Epithelial cell of esophagus (primary cell): Measurements from ENCODE around the gene MRLN.

Experiments
- DNase-seq: peaks from one replicate; pipeline ENCODE4 v3.0.0; 2010; ENCODE audit warnings: low read depth
- H3K4me3 ChIP-seq: 2 replicates; pipeline ENCODE4 v1.5.1; 2011; ENCODE audit warnings: mild to moderate bottlenecking, low read length, control low read depth
- TF ChIP-seq, protein P1 (sequence below): IDR thresholded peaks from 2 replicates; pipeline ENCODE4 v1.5.1; 2011; ENCODE audit warnings: low read depth, mild to moderate bottlenecking, low read length, control low read depth, inconsistent platforms; ENCODE audit not compliant: insufficient read depth; ENCODE audit errors: missing control alignments

The MRLN gene

GRCh38 chr10:59781511-59781910, 28.3 kb upstream of the MRLN start:
- DNase-seq = no peak
- TF ChIP-seq, protein P1, sequence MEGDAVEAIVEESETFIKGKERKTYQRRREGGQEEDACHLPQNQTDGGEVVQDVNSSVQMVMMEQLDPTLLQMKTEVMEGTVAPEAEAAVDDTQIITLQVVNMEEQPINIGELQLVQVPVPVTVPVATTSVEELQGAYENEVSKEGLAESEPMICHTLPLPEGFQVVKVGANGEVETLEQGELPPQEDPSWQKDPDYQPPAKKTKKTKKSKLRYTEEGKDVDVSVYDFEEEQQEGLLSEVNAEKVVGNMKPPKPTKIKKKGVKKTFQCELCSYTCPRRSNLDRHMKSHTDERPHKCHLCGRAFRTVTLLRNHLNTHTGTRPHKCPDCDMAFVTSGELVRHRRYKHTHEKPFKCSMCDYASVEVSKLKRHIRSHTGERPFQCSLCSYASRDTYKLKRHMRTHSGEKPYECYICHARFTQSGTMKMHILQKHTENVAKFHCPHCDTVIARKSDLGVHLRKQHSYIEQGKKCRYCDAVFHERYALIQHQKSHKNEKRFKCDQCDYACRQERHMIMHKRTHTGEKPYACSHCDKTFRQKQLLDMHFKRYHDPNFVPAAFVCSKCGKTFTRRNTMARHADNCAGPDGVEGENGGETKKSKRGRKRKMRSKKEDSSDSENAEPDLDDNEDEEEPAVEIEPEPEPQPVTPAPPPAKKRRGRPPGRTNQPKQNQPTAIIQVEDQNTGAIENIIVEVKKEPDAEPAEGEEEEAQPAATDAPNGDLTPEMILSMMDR = no peak
- H3K4me3 ChIP-seq = no peak overlapping the region

DNA sequence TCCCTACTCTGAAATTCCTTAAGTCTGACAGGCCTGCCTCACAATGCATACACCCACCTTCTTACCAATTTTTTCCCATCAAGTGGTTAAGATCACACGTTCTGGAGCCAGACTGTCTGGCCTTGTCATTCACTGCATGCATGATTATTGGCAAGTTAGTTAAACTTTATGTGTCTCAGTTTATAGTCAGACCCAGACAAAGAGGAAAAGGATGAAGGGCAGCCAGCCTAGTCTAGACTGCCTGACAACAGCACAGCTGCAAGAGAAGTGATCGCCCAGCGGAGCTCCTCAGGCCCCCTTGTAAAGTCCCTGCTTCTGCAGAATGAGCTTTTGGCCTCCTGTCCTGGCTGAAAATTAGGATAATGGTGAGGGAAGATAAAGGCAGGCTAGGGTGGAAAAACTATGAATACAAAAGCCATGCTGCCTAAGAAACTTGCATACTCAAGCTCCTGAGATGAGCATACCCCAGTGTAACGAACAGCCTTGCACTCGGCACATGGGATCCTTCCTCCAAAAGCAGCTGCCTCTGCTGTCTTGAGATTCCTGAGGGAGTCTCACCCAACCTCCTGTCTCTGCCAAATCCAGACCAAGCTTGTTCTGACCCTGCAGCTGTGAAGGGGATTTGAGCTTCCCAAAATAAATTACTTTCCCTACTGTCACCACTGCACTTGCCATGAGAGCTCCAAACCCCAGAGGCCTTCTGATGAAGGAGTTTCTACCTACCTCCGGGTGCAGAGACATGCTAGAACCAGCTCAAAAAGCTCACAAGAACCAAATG, 26.7 kb upstream of the MRLN start:
- H3K4me3 ChIP-seq = no peak overlapping the region
- DNase-seq = no peak
- TF ChIP-seq, protein P1 = no peak

GRCh38 chr10:59774451-59774850, 21.2 kb upstream of the MRLN start:
- DNase-seq = no peak
- no peak overlapping the region for H3K4me3 ChIP-seq
- TF ChIP-seq, protein P1 = no peak

DNA sequence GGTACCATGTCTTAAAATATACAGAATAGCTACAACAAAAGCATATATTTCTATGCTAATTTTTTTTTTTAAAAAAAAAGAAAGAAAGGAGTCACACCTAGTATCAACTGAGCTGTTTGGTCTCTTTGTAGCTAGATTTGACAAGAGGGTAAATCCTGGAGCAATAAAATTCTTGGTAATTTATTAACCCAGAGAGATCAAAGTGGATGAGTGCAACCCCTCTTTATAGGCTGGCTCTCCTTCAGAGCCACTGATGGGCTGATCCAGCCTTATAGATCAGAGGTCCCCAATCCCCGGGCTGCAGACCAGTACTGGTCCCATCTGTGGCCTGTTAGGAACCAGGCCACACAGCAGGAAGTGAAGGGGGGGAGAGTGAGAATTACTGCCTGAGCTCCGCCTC, 19.8 kb upstream of the MRLN start:
- DNase-seq = no peak
- H3K4me3 ChIP-seq = no peak overlapping the region
- TF ChIP-seq, protein P1 = no peak

DNA sequence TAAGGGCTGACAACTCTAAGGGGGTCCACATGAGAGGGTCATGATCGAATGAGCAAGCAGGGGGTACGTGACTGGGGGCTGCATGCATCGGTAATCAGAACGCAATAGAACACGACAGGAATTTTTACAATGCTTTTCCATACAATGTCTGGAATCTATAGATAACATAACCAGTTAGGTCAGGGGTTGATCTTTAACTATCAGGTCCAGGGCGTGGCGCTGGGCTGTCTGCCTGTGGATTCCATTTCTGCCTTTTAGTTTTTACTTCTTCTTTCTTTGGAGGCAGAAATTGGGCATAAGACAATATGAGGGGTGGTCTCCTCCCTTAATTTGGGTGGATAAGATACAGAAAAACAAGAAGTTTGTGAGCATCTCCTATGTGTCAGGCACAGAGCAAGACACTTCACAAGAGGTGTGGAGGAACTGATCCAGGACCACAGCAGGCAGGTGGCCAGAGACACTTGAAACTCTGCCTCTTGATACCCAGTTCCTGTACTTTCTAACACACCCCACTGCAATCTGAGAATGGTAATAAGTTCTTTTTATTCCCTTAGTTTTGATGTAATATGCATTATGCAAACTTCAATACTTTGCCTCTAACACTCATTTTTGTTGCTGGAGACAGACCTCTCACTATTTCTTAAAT, 18.0 kb upstream of the MRLN start:
- TF ChIP-seq, protein P1 = no peak

GRCh38 chr10:59770689-59771088, 17.4 kb upstream of the MRLN start:
- TF ChIP-seq, protein P1 = no peak
- H3K4me3 ChIP-seq = no peak overlapping the region
- DNase-seq = no peak

More for the DNA sequence above, 18.0 kb upstream of the MRLN start:
- H3K4me3 ChIP-seq = no peak overlapping the region
- no peak for DNase-seq
